HG03060 (cell line): ENCODE results near the gene CRIP3.

Experiments used
- ATAC-seq: cut with Tn5 transposase; IDR thresholded peaks from one replicate; pipeline ENCODE4 v1.9.1; 2021; ENCODE audit warnings: low read depth, moderate number of reproducible peaks; ENCODE audit not compliant: unreplicated experiment

The CRIP3 gene

GRCh38 chr6:43258180-43258579 lies 50.4 kb downstream of the CRIP3 start:
- ATAC-seq, result no peak

GRCh38 chr6:43257367-43258145 lies 51.1 kb downstream of the CRIP3 start:
- no peak for ATAC-seq

GRCh38 chr6:43256670-43257366 lies 51.8 kb downstream of the CRIP3 start:
- no peak for ATAC-seq
